Measurements from ENCODE around the gene S100A4.
"Not testable (repeated sequence)": the region's sequence is repeated elsewhere in the genome, so short reads cannot be mapped to it uniquely, and the experiment has no call there.

S100A4 gene

GRCh38 chr1:153545067-153546055 is at the start of gene S100A4:
Gene S100A4, minus strand, starts transcription at chr1:153545806. Its CDS starts 1,012 bp downstream, at chr1:153544794.
- peak; percentile 99 for DNase-seq

GRCh38 chr1:153592748-153593147 is 47.1 kb upstream of the S100A4 start:
- no peak for DNase-seq

GRCh38 chr1:153588482-153588881 is 42.9 kb upstream of the S100A4 start:
- no peak for DNase-seq

- DNase-seq = not testable (repeated sequence)
Measured at GRCh38 chr1:153588033-153588432, 42.4 kb upstream of the S100A4 start.

- DNase-seq = no peak
Measured at GRCh38 chr1:153587314-153587713, 41.7 kb upstream of the S100A4 start.

- no peak for DNase-seq
Measured at GRCh38 chr1:153586347-153586746, 40.7 kb upstream of the S100A4 start.

GRCh38 chr1:153585006-153585405 is 39.4 kb upstream of the S100A4 start:
- no peak for DNase-seq

GRCh38 chr1:153583976-153584375 is 38.4 kb upstream of the S100A4 start:
- no peak for DNase-seq

- DNase-seq = not testable (repeated sequence)
Measured at GRCh38 chr1:153583514-153583913, 37.9 kb upstream of the S100A4 start.

GRCh38 chr1:153582836-153583235 is 37.2 kb upstream of the S100A4 start:
- not testable (repeated sequence) for DNase-seq

- no peak for DNase-seq
Measured at GRCh38 chr1:153578936-153579335, 33.3 kb upstream of the S100A4 start.

- DNase-seq = no peak
Measured at GRCh38 chr1:153578490-153578889, 32.9 kb upstream of the S100A4 start.

GRCh38 chr1:153577624-153578051 is 32.0 kb upstream of the S100A4 start:
- peak; percentile 66 for DNase-seq

- no peak for DNase-seq
Measured at GRCh38 chr1:153577138-153577537, 31.5 kb upstream of the S100A4 start.

- not testable (repeated sequence) for DNase-seq
Measured at GRCh38 chr1:153575497-153575896, 29.9 kb upstream of the S100A4 start.

GRCh38 chr1:153575081-153575491 is 29.5 kb upstream of the S100A4 start:
- not testable (repeated sequence) for DNase-seq

GRCh38 chr1:153573351-153573750 is 27.7 kb upstream of the S100A4 start:
- no peak for DNase-seq

- peak; percentile 87 for DNase-seq
Measured at GRCh38 chr1:153572569-153573015, 27.0 kb upstream of the S100A4 start.

- no peak for DNase-seq
Measured at GRCh38 chr1:153571706-153572105, 26.1 kb upstream of the S100A4 start.

- DNase-seq = no peak
Measured at GRCh38 chr1:153570874-153571273, 25.3 kb upstream of the S100A4 start.

GRCh38 chr1:153569465-153569864 is 23.9 kb upstream of the S100A4 start:
- no peak for DNase-seq

GRCh38 chr1:153568367-153569099 is 22.9 kb upstream of the S100A4 start:
- DNase-seq = peak; percentile 92

- no peak for DNase-seq
Measured at GRCh38 chr1:153567621-153568366, 22.2 kb upstream of the S100A4 start.

Data from hematopoietic multipotent progenitor cell treated with erythropoietin and hydrocortisone succinate and interleukin-3 and kit ligand, for 6 days (in vitro differentiated cells).